ENCODE data around the gene ZBTB7C. TPM values are rescaled to one million over a fixed set of nuclear protein-coding genes. Genes with fewer than 3 reads are reported as not detected.
"Not testable (repeated sequence)": the region's sequence is repeated elsewhere in the genome, so short reads cannot be mapped to it uniquely, and the experiment has no call there.

The ZBTB7C gene
- total RNA-seq, 1 donor from 2014 or later, result 7.4 TPM

- no peak overlapping the region for H3K4me3 Mint-ChIP-seq
- no peaks in the 10 kb centered on the region for H3K4me1 Mint-ChIP-seq
- H3K27ac Mint-ChIP-seq, result no peak overlapping the region
- no peaks in the 10 kb centered on the region for H3K36me3 Mint-ChIP-seq
- DNase-seq (ENCODE audit: low spot score in 2 of 2, unreplicated experiment in 2 of 2), result no peak
- peaks cover 11% of the 10 kb centered on the region for H3K9me3 Mint-ChIP-seq
- no peak for TF ChIP-seq CTCF (IDR thresholded peaks at IDR 0.05; ENCODE audit: unreplicated experiment)
- peaks cover 5% of the 10 kb centered on the region for H3K27me3 Mint-ChIP-seq (ENCODE audit: low read depth)
These were observed 124.4 kb downstream of the ZBTB7C start for GRCh38 chr18:48284743-48285142.

- not testable (repeated sequence) for H3K36me3 Mint-ChIP-seq; H3K27me3 Mint-ChIP-seq (ENCODE audit: low read depth); DNase-seq (ENCODE audit: low spot score in 2 of 2, unreplicated experiment in 2 of 2); H3K4me1 Mint-ChIP-seq; H3K4me3 Mint-ChIP-seq; H3K27ac Mint-ChIP-seq
- H3K9me3 Mint-ChIP-seq, result peaks cover 11% of the 10 kb centered on the region
These were observed 125.2 kb downstream of the ZBTB7C start for GRCh38 chr18:48284011-48284410.

- H3K36me3 Mint-ChIP-seq; H3K27ac Mint-ChIP-seq; DNase-seq (ENCODE audit: low spot score in 2 of 2, unreplicated experiment in 2 of 2); H3K27me3 Mint-ChIP-seq (ENCODE audit: low read depth); H3K4me1 Mint-ChIP-seq; H3K4me3 Mint-ChIP-seq: not testable (repeated sequence)
- peaks cover 15% of the 10 kb centered on the region for H3K9me3 Mint-ChIP-seq
These were observed 127.7 kb downstream of the ZBTB7C start for GRCh38 chr18:48281460-48281859.

GRCh38 chr18:48279312-48279711 is 129.9 kb downstream of the ZBTB7C start:
- Mint-ChIP-seq H3K27ac (no peak overlapping the region), H3K36me3 (no peaks in the 10 kb centered on the region), H3K27me3 (ENCODE audit: low read depth) (peaks cover 2% of the 10 kb centered on the region), H3K9me3 (peaks cover 4% of the 10 kb centered on the region), H3K4me1 (no peaks in the 10 kb centered on the region), H3K4me3 (no peak overlapping the region)
- TF ChIP-seq CTCF (IDR thresholded peaks at IDR 0.05; ENCODE audit: unreplicated experiment), result no peak
- no peak for DNase-seq (ENCODE audit: low spot score in 2 of 2, unreplicated experiment in 2 of 2)

- Mint-ChIP-seq H3K36me3 (no peaks in the 10 kb centered on the region), H3K27ac (no peak overlapping the region), H3K27me3 (ENCODE audit: low read depth) (peaks cover 2% of the 10 kb centered on the region), H3K9me3 (peaks cover 4% of the 10 kb centered on the region), H3K4me1 (no peaks in the 10 kb centered on the region), H3K4me3 (no peak overlapping the region)
- DNase-seq (ENCODE audit: low spot score in 2 of 2, unreplicated experiment in 2 of 2), result no peak
- no peak for TF ChIP-seq CTCF (IDR thresholded peaks at IDR 0.05; ENCODE audit: unreplicated experiment)
These were observed 131.1 kb downstream of the ZBTB7C start for GRCh38 chr18:48278081-48278480.

GRCh38 chr18:48274301-48274700 is 134.9 kb downstream of the ZBTB7C start:
- peaks cover 14% of the 10 kb centered on the region for H3K9me3 Mint-ChIP-seq
- H3K36me3 Mint-ChIP-seq, result no peaks in the 10 kb centered on the region
- H3K27ac Mint-ChIP-seq, result no peak overlapping the region
- DNase-seq (ENCODE audit: low spot score in 2 of 2, unreplicated experiment in 2 of 2), result no peak
- no peak overlapping the region for H3K4me3 Mint-ChIP-seq
- H3K4me1 Mint-ChIP-seq, result no peaks in the 10 kb centered on the region
- no peak for TF ChIP-seq CTCF (IDR thresholded peaks at IDR 0.05; ENCODE audit: unreplicated experiment)
- H3K27me3 Mint-ChIP-seq (ENCODE audit: low read depth), result peaks cover 2% of the 10 kb centered on the region

- Mint-ChIP-seq H3K4me1 (peaks cover 8% of the 10 kb centered on the region), H3K36me3 (no peaks in the 10 kb centered on the region), H3K9me3 (peaks cover 23% of the 10 kb centered on the region), H3K4me3 (no peak overlapping the region), H3K27me3 (ENCODE audit: low read depth) (no peaks in the 10 kb centered on the region), H3K27ac (no peak overlapping the region)
- no peak for DNase-seq (ENCODE audit: low spot score in 2 of 2, unreplicated experiment in 2 of 2)
- no peak for TF ChIP-seq CTCF (IDR thresholded peaks at IDR 0.05; ENCODE audit: unreplicated experiment)
These were observed 138.3 kb downstream of the ZBTB7C start for GRCh38 chr18:48270929-48271328.

Measured in mesothelial cell of epicardium (in vitro differentiated cells).